ENCODE results near the gene RNPEPL1.

Gene RNPEPL1

DNA sequence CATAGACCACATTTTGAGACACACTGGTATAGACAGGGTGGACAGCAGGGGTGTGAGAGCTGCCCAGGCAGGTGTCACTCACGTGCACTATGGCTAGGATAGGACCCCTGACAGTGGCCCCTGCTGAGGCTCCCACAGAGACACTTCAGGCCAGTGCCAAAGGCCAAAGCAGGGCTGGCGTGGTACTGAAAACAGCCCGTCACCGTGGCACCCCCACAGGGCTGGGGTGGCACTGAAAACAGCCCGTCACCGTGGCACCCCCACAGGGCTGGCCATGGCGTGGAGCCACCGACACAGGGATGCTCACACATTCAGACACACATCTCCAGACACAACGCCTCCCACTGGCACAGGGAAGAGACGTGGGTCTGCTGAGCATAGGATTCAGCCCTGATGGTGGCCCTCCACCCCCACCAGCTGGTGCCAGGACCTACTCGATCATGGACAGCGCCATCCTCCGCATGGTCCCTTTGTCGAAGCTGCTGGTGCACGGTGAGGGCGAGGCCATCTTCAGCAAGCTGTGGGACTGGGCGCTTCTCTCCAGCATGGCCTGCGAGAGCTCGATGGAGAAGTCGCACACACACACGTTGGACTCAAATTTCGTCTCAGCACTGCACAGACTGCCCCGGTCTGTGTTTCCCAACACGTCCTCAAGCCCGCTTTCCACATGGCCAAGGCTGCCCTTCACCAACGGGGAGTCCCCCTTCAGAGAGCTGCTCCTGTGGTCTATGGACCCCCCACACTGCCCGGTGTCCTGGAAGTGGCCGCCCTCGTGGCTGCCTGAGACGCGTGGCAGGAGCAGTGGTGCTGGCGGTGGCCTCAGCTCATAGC lies 44.6 kb upstream of the RNPEPL1 start:
- Histone ChIP-seq H2BK120ac (ENCODE audit: low read depth, low read length) (no peak overlapping the region), H3K79me1 (ENCODE audit: low read depth, low read length) (no peaks in the 10 kb centered on the region), H4K8ac (ENCODE audit: low read depth, low read length) (peak overlapping the region; percentile 92), H2BK12ac (ENCODE audit: low read length) (no peak overlapping the region), H3K9me3 (replicated peaks in 1 of 2; ENCODE audit: control insufficient read depth in 2 of 2, insufficient read depth in 1 of 2, low read depth in 1 of 2, low read length in 2 of 2) (peaks cover 33 to 39% of the 10 kb centered on the region in 2 donors), H3K23ac (ENCODE audit: low read depth, low read length, poor library complexity) (no peak overlapping the region), H3K4ac (ENCODE audit: low read length) (no peak overlapping the region), H3K27ac (replicated peaks; ENCODE audit: low read length) (no peak overlapping the region), H3K4me3 (ENCODE audit: low read length in 2 of 2) (peak overlapping the region in 1 of 2 donors; percentile 35), H3K18ac (ENCODE audit: low read length) (no peak overlapping the region), H3K4me2 (ENCODE audit: insufficient read depth, low read length, poor library complexity, severe bottlenecking) (no peak overlapping the region), H2AK5ac (ENCODE audit: low read depth, low read length) (no peak overlapping the region), H3K14ac (ENCODE audit: low read length) (no peak overlapping the region), H4K91ac (ENCODE audit: low read depth, low read length, poor library complexity) (no peak overlapping the region), H3K4me1 (ENCODE audit: control insufficient read depth in 2 of 2, insufficient read depth in 1 of 2, low read depth in 1 of 2, low read length in 2 of 2) (peaks cover 0 to 5% of the 10 kb centered on the region in 2 donors), H3K27me3 (ENCODE audit: control insufficient read depth in 3 of 3, insufficient read depth in 3 of 3, low read depth in 1 of 3, low read length in 3 of 3) (peaks cover 0 to 18% (median 0%) of the 10 kb centered on the region in 3 experiments), H2AFZ (ENCODE audit: low read length) (no peak overlapping the region), H2BK15ac (ENCODE audit: low read length) (no peak overlapping the region), H2BK5ac (ENCODE audit: low read length) (no peak overlapping the region), H3K9ac (ENCODE audit: low read depth, low read length, poor library complexity) (peak overlapping the region; percentile 51), H3K36me3 (replicated peaks in 1 of 2; ENCODE audit: control insufficient read depth in 2 of 2, insufficient read depth in 2 of 2, low read length in 2 of 2) (peaks cover 5 to 66% of the 10 kb centered on the region in 2 donors)
- no peak for DNase-seq (ENCODE audit: low spot score)
- WGBS, 2 donors (ENCODE audit: extremely low coverage in 2 of 2, insufficient read length in 2 of 2, insufficient replicate concordance in 1 of 2) = no CpG with 5 or more reads among the region's 32 CpGs

DNA sequence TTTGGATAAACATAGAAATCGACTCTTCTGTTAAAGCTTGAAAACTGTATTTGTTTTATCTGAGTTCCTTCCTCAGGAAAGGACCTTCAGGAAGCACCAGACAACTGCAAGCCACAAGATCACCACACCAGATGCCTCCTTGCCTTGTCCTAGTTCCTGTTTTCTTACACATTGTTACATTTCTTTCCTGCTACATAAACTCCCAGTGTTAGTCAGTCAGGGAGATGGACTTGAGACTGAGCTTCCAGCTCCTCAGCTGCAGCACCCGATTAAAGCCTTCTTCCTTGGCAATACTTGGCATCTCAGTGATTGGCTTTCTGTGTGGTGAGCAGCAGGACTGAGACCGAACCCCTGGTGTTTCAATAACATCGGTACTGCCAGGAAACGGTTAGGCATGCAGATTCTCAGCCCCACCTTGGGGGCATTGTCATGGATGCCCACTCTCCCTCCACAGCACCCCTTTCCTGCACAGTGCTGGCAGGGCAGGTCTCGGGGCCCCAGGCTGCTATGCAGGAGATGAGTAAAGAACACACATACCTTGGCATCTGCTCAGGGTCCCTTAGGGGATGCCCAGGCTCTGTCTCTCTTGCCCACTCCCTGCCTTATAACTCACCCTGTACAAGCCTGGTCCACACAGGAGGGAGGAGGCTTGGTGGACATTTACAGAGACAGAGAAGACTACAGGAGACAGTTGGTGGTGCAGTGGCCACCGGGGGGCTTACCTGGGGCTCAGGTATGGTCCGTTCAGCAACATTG lies 43.1 kb upstream of the RNPEPL1 start:
- Histone ChIP-seq H2BK15ac (ENCODE audit: low read length) (no peak overlapping the region), H4K8ac (ENCODE audit: low read depth, low read length) (no peak overlapping the region), H3K4me1 (ENCODE audit: control insufficient read depth in 2 of 2, insufficient read depth in 1 of 2, low read depth in 1 of 2, low read length in 2 of 2) (peaks cover 0 to 4% of the 10 kb centered on the region in 2 donors), H3K27me3 (ENCODE audit: control insufficient read depth in 3 of 3, insufficient read depth in 3 of 3, low read depth in 1 of 3, low read length in 3 of 3) (peaks cover 0 to 7% (median 0%) of the 10 kb centered on the region in 3 experiments), H3K23ac (ENCODE audit: low read depth, low read length, poor library complexity) (no peak overlapping the region), H2BK120ac (ENCODE audit: low read depth, low read length) (no peak overlapping the region), H3K9me3 (replicated peaks in 1 of 2; ENCODE audit: control insufficient read depth in 2 of 2, insufficient read depth in 1 of 2, low read depth in 1 of 2, low read length in 2 of 2) (peaks cover 39 to 44% of the 10 kb centered on the region in 2 donors), H2AFZ (ENCODE audit: low read length) (no peak overlapping the region), H4K91ac (ENCODE audit: low read depth, low read length, poor library complexity) (no peak overlapping the region), H2BK5ac (ENCODE audit: low read length) (no peak overlapping the region), H2AK5ac (ENCODE audit: low read depth, low read length) (no peak overlapping the region), H3K27ac (replicated peaks; ENCODE audit: low read length) (no peak overlapping the region), H3K18ac (ENCODE audit: low read length) (no peak overlapping the region), H3K9ac (ENCODE audit: low read depth, low read length, poor library complexity) (no peak overlapping the region), H3K14ac (ENCODE audit: low read length) (no peak overlapping the region), H2BK12ac (ENCODE audit: low read length) (no peak overlapping the region), H3K4me2 (ENCODE audit: insufficient read depth, low read length, poor library complexity, severe bottlenecking) (no peak overlapping the region), H3K4ac (ENCODE audit: low read length) (no peak overlapping the region), H3K79me1 (ENCODE audit: low read depth, low read length) (no peaks in the 10 kb centered on the region), H3K36me3 (replicated peaks in 1 of 2; ENCODE audit: control insufficient read depth in 2 of 2, insufficient read depth in 2 of 2, low read length in 2 of 2) (peaks cover 5 to 69% of the 10 kb centered on the region in 2 donors), H3K4me3 (ENCODE audit: low read length in 2 of 2) (peak overlapping the region in 1 of 2 donors; percentile 56)
- DNase-seq (ENCODE audit: low spot score) = no peak
- WGBS, 2 donors (ENCODE audit: extremely low coverage in 2 of 2, insufficient read length in 2 of 2, insufficient replicate concordance in 1 of 2) = no CpG with 5 or more reads among the region's 8 CpGs

DNA sequence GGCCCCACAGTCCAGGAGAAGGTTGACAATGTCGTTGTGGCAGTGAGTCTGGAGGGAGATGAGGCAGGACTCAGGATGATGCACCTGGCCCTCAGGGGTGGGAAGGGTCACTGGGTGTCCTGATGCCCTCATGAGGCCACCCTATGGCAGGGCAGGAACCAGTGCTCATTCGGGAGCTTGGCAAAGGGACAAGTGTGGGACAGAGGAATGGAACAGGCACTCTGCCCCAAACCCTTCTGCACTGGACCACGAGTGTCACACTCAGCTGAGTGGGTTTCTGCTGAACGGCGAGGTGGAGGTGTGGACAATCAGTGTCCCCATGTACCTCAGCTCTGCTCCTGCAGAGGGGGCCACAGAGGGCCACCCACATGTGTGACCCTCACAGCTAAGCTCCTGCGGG lies 42.5 kb upstream of the RNPEPL1 start:
- WGBS, 2 donors (ENCODE audit: extremely low coverage in 2 of 2, insufficient read length in 2 of 2, insufficient replicate concordance in 1 of 2) = no CpG with 5 or more reads among the region's 6 CpGs
- H2BK15ac ChIP-seq (ENCODE audit: low read length) = no peak overlapping the region
- H3K18ac ChIP-seq (ENCODE audit: low read length) = no peak overlapping the region
- no peak overlapping the region for H2AK5ac ChIP-seq (ENCODE audit: low read depth, low read length)
- no peak overlapping the region for H4K91ac ChIP-seq (ENCODE audit: low read depth, low read length, poor library complexity)
- H3K9ac ChIP-seq (ENCODE audit: low read depth, low read length, poor library complexity) = no peak overlapping the region
- H4K8ac ChIP-seq (ENCODE audit: low read depth, low read length) = no peak overlapping the region
- H2BK120ac ChIP-seq (ENCODE audit: low read depth, low read length) = no peak overlapping the region
- no peak overlapping the region for H3K23ac ChIP-seq (ENCODE audit: low read depth, low read length, poor library complexity)
- H3K14ac ChIP-seq (ENCODE audit: low read length) = peak overlapping the region; percentile 49
- H2BK5ac ChIP-seq (ENCODE audit: low read length) = no peak overlapping the region
- no peak for DNase-seq (ENCODE audit: low spot score)
- no peak overlapping the region for H3K4me2 ChIP-seq (ENCODE audit: insufficient read depth, low read length, poor library complexity, severe bottlenecking)
- no peaks in the 10 kb centered on the region for H3K79me1 ChIP-seq (ENCODE audit: low read depth, low read length)
- H3K4me1 ChIP-seq (ENCODE audit: control insufficient read depth in 2 of 2, insufficient read depth in 1 of 2, low read depth in 1 of 2, low read length in 2 of 2) = no peaks in the 10 kb centered on the region
- H2AFZ ChIP-seq (ENCODE audit: low read length) = no peak overlapping the region
- H3K4ac ChIP-seq (ENCODE audit: low read length) = no peak overlapping the region
- peaks cover 41 to 51% of the 10 kb centered on the region in 2 donors for H3K9me3 ChIP-seq (replicated peaks in 1 of 2; ENCODE audit: control insufficient read depth in 2 of 2, insufficient read depth in 1 of 2, low read depth in 1 of 2, low read length in 2 of 2)
- peaks cover 5 to 69% of the 10 kb centered on the region in 2 donors for H3K36me3 ChIP-seq (replicated peaks in 1 of 2; ENCODE audit: control insufficient read depth in 2 of 2, insufficient read depth in 2 of 2, low read length in 2 of 2)
- H2BK12ac ChIP-seq (ENCODE audit: low read length) = no peak overlapping the region
- peaks cover 0 to under 1% (median 0%) of the 10 kb centered on the region in 3 experiments for H3K27me3 ChIP-seq (ENCODE audit: control insufficient read depth in 3 of 3, insufficient read depth in 3 of 3, low read depth in 1 of 3, low read length in 3 of 3)
- no peak overlapping the region for H3K27ac ChIP-seq (replicated peaks; ENCODE audit: low read length)
- H3K4me3 ChIP-seq (ENCODE audit: low read length in 2 of 2) = peak overlapping the region in 1 of 2 donors; percentile 61

DNA sequence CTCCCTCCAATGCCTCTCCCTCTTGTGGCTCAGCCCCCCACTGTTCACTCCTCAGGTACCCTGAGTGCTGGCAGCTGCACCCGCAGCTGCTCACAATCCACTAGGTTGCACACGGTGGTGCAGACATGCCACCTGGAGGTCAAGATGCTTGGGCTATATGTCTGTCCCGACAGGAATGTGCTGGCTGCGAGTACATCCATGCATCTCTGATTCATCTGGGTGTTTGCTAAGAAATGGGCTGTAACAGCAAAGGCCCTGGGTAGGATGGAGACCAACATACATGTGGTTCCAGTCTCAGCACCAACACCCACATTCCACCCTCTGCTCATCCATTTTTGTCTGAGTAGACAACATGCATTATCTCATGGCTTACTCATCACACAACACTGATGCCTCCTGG lies 41.8 kb upstream of the RNPEPL1 start:
- Histone ChIP-seq H3K23ac (ENCODE audit: low read depth, low read length, poor library complexity) (no peak overlapping the region), H3K27ac (replicated peaks; ENCODE audit: low read length) (no peak overlapping the region), H2BK120ac (ENCODE audit: low read depth, low read length) (no peak overlapping the region), H3K4me2 (ENCODE audit: insufficient read depth, low read length, poor library complexity, severe bottlenecking) (no peak overlapping the region), H3K4me3 (ENCODE audit: low read length in 2 of 2) (no peak overlapping the region), H3K27me3 (ENCODE audit: control insufficient read depth in 3 of 3, insufficient read depth in 3 of 3, low read depth in 1 of 3, low read length in 3 of 3) (no peaks in the 10 kb centered on the region), H2BK15ac (ENCODE audit: low read length) (no peak overlapping the region), H4K91ac (ENCODE audit: low read depth, low read length, poor library complexity) (peak overlapping the region; percentile 1), H3K4ac (ENCODE audit: low read length) (no peak overlapping the region), H4K8ac (ENCODE audit: low read depth, low read length) (no peak overlapping the region), H3K9ac (ENCODE audit: low read depth, low read length, poor library complexity) (no peak overlapping the region), H3K36me3 (replicated peaks in 1 of 2; ENCODE audit: control insufficient read depth in 2 of 2, insufficient read depth in 2 of 2, low read length in 2 of 2) (peaks cover 5 to 73% of the 10 kb centered on the region in 2 donors), H3K79me1 (ENCODE audit: low read depth, low read length) (no peaks in the 10 kb centered on the region), H2AK5ac (ENCODE audit: low read depth, low read length) (no peak overlapping the region), H2BK12ac (ENCODE audit: low read length) (no peak overlapping the region), H3K18ac (ENCODE audit: low read length) (no peak overlapping the region), H3K9me3 (replicated peaks in 1 of 2; ENCODE audit: control insufficient read depth in 2 of 2, insufficient read depth in 1 of 2, low read depth in 1 of 2, low read length in 2 of 2) (peaks cover 41 to 58% of the 10 kb centered on the region in 2 donors), H2AFZ (ENCODE audit: low read length) (no peak overlapping the region), H3K4me1 (ENCODE audit: control insufficient read depth in 2 of 2, insufficient read depth in 1 of 2, low read depth in 1 of 2, low read length in 2 of 2) (no peaks in the 10 kb centered on the region), H2BK5ac (ENCODE audit: low read length) (no peak overlapping the region), H3K14ac (ENCODE audit: low read length) (no peak overlapping the region)
- no peak for DNase-seq (ENCODE audit: low spot score)
- WGBS, 2 donors (ENCODE audit: extremely low coverage in 2 of 2, insufficient read length in 2 of 2, insufficient replicate concordance in 1 of 2) = no CpG with 5 or more reads among the region's 4 CpGs
